Kidney epithelial cell (primary cell): ENCODE data around the gene PC. TPM values are rescaled to one million over a fixed set of nuclear protein-coding genes. Genes with fewer than 3 reads are reported as not detected.

Experiments used
- DNase-seq: peaks from one replicate; pipeline ENCODE4 v3.0.0-alpha.2; 2010; ENCODE audit warnings: low read depth
- H3K27me3 ChIP-seq: 2 replicates; pipeline ENCODE4 v1.6.0; 2011; ENCODE audit warnings: low read length; ENCODE audit not compliant: control insufficient read depth, insufficient read depth
- H3K36me3 ChIP-seq: 2 replicates; pipeline ENCODE4 v1.5.1; 2011; ENCODE audit warnings: low read length; ENCODE audit not compliant: control insufficient read depth, insufficient read depth
- H3K4me3 ChIP-seq: 2 replicates; pipeline ENCODE4 v1.5.1; 2011; ENCODE audit warnings: low read depth, mild to moderate bottlenecking, control low read depth, low read length
- CTCF ChIP-seq: IDR thresholded peaks from 2 replicates; pipeline ENCODE4 v1.5.1; 2011; ENCODE audit warnings: mild to moderate bottlenecking, moderate library complexity, low read length, control low read depth, inconsistent platforms; ENCODE audit not compliant: insufficient read depth, poor library complexity, severe bottlenecking
- total RNA-seq: library from RNA; depleted of rRNA; stranded (reverse); fragments of >200 nt; gene quantifications from 2 replicates; pipeline ENCODE4 v1.2.3, GENCODE V29; 2015

Gene PC
- total RNA-seq, 1 donor from 2014 or later, result 10.1 TPM

GRCh38 chr11:66891851-66892660 lies 66.1 kb downstream of the PC start:
- Histone ChIP-seq H3K36me3 (no peaks in the 10 kb centered on the region), H3K4me3 (no peak overlapping the region), H3K27me3 (no peaks in the 10 kb centered on the region)
- DNase-seq, result peak; percentile 95
- no peak for TF ChIP-seq CTCF

GRCh38 chr11:66889960-66890359 lies 68.2 kb downstream of the PC start:
- Histone ChIP-seq H3K4me3 (no peak overlapping the region), H3K27me3 (no peaks in the 10 kb centered on the region), H3K36me3 (no peaks in the 10 kb centered on the region)
- no peak for TF ChIP-seq CTCF
- DNase-seq, result no peak

- no peak for TF ChIP-seq CTCF
- no peak overlapping the region for H3K4me3 ChIP-seq
- H3K36me3 ChIP-seq, result no peaks in the 10 kb centered on the region
- no peaks in the 10 kb centered on the region for H3K27me3 ChIP-seq
- no peak for DNase-seq
Measured at GRCh38 chr11:66888282-66888681, 69.9 kb downstream of the PC start.

- H3K4me3 ChIP-seq, result no peak overlapping the region
Measured at GRCh38 chr11:66887526-66887925, 70.7 kb downstream of the PC start.

GRCh38 chr11:66886671-66887221 lies 71.4 kb downstream of the PC start:
- DNase-seq, result no peak
- Histone ChIP-seq H3K36me3 (no peaks in the 10 kb centered on the region), H3K4me3 (no peak overlapping the region), H3K27me3 (no peaks in the 10 kb centered on the region)
- no peak for TF ChIP-seq CTCF

More at GRCh38 chr11:66887526-66887925, 70.7 kb downstream of the PC start:
- no peak for DNase-seq
- Histone ChIP-seq H3K27me3 (no peaks in the 10 kb centered on the region), H3K36me3 (no peaks in the 10 kb centered on the region)
- TF ChIP-seq CTCF, result no peak
